Stimulated activated CD4-positive, alpha-beta T cell treated with anti-CD3 and anti-CD28 coated beads, TNF-alpha, amount 100 ng/mL, for 1 hour (primary cell): Measurements from ENCODE around the gene KSR1.

ENCODE experiments used
- DNase-seq, 3 donors: peaks; one replicate each; pipeline ENCODE4 v3.0.0-alpha.2; 2020; ENCODE audit warnings: low read depth in 3 of 3, low spot score in 1 of 3

KSR1 gene

DNA sequence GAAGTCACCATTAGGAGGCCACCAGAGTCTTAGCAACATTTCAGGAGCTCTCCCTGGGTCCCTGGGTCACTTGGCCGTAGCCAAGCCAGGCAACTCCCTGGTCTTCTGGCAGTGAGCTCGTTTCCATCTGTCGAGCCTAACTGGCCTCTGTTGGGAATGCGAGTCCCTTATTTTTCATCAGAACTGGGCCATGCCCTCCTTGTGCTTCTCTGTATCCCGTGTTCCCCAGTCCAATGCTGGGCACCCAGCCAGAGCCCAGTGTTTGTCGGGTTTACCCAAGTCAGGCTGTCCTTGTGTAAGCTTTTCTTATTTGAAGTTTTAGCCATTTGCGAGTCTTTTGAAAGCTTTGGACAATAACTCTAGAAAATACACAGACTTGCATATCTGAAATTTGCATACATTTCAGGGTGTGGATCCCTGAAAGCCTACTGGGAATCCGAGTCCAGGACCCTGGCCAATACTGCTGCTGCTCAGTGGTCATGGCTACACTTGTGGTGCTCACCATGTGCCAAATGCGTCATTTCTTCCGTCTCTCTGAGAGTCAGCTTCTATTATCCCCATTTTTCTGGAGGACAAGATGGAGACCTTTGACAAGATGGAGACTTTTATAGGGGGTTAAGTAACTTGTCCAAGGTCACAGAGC lies 93.1 kb downstream of the KSR1 start:
- DNase-seq: no peak

GRCh38 chr17:27550291-27550930 lies 94.2 kb downstream of the KSR1 start:
- no peak for DNase-seq

- DNase-seq: no peak
Observed at GRCh38 chr17:27550974-27551505, 94.8 kb downstream of the KSR1 start.

GRCh38 chr17:27551701-27552248 lies 95.5 kb downstream of the KSR1 start:
- DNase-seq: no peak

DNA sequence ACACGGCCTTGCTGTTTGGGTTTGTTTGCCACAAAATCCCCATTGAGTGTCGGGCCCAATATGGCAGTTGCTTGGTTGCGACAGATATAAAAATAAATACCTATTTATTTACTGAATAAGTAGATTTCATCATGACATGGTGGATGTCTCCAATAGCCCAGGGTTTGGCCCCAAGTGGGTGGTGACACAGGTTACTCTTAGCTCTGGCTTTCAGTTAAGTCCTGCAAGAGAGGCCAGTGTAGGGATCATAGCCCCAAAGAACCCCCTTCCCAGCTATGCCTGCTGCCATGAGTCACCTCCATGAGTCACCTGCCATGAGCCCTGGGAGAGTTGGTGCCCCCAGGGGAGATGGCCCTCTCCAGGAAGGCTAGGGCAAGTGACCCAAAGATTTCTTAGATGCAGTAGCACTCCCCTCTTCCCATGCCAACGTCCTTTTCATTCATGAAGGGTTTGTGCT lies 96.1 kb downstream of the KSR1 start:
- no peak for DNase-seq

DNA sequence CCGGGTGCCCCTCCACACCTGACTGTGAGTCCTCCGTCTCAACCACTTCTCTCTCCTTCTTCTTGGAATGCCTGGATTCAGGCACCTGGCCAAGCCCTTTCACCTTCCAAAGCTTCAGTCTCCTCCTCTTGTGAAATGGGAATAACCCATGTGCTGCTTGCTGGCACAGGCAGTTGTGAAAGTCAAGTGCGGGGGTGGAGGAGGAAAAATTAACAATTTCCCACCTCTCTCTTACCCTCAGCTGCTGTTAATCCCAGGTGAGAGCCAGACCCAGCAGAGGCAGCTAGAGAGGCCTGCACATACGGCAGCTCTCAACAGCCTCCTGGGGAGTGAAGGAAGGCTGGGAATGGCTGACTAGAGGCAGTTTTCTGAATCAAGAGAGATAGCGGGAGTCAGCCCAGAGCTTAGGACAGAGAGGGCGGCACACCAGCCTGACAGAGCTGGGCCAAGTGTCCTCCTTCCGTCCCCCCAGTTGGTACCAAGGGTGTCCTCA lies 96.8 kb downstream of the KSR1 start:
- DNase-seq: no peak

DNA sequence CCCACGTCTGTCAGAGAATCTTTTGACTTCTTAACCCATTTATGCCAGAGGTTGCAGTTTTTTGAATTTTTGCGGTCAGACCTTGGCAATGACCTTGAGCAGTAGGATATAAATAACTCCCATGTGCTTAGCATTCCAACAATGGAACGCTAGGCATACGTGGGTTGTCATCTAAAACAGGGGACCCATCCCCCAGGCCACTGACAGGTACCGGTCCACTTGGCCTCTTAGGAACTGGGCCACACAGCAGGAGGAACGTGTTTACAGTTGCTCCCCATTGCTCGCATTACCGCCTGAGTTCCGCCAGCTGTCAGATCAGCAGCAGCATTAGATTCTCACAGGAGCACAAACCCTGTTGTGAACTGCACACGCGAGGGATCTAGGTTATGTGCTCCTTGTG lies 97.9 kb downstream of the KSR1 start:
- DNase-seq: no peak

DNA sequence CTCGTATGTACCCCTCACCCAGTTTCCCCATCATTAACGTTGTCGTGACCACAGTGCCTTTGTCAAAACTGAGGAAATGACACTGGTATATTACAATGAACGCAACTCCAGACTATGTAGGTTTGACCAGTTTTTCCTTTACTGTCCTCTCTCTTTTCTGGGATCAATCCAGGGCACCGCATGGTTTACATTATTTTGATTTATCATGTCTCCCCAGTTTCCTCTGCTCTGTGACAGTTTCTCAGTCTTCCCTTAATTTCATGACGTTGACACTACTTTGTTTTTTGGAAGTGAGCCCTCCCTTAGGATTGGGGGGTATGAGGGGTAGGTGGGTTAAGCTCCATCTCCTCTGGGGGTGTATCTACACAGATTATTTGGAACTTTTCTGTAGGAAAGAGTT lies 98.7 kb downstream of the KSR1 start:
- no peak for DNase-seq

- no peak for DNase-seq
Observed at GRCh38 chr17:27555339-27555738, 99.1 kb downstream of the KSR1 start.

GRCh38 chr17:27558341-27558740 lies 102.1 kb downstream of the KSR1 start:
- no peak for DNase-seq

GRCh38 chr17:27558842-27559505 lies 102.7 kb downstream of the KSR1 start:
- no peak for DNase-seq

- DNase-seq: no peak
Observed at GRCh38 chr17:27559506-27560481, 103.5 kb downstream of the KSR1 start.

- no peak for DNase-seq
Observed at GRCh38 chr17:27560668-27561067, 104.4 kb downstream of the KSR1 start.

DNA sequence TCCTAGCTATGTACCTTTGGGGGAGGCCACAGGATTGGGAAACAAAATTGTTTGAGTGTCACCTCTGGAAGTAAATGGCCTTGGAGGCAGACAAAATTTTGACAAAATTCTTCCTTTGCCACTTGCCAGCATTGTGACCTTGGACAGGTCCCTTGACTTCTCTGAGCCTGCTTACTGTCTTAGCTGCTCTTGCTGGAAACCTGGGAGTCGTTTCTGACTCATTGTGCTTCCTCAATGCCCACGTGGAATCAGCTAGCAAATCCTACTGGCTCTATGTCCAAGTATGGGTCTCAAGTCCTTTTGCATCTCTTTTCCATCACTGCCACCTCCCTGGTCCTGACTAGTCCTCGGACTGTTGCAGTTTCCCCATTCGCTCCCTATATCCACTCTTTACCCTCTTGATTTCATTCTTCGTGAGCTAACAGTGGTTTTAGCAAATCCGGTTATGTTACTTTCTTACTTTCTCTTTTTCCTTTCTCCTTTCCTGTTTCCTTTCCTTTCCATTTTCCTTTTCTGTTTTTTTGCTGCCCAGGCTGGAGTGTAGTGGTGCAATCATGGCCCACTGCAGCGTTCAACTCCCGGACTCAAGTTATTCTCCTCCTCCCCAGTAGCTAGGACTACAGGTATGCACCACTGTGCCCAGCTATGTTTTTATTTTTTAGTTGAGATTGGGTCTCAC lies 106.7 kb downstream of the KSR1 start:
- DNase-seq: no peak

GRCh38 chr17:27563532-27563931 lies 107.3 kb downstream of the KSR1 start:
- DNase-seq: no peak

- DNase-seq: no peak
Observed at GRCh38 chr17:27564463-27564862, 108.2 kb downstream of the KSR1 start.

DNA sequence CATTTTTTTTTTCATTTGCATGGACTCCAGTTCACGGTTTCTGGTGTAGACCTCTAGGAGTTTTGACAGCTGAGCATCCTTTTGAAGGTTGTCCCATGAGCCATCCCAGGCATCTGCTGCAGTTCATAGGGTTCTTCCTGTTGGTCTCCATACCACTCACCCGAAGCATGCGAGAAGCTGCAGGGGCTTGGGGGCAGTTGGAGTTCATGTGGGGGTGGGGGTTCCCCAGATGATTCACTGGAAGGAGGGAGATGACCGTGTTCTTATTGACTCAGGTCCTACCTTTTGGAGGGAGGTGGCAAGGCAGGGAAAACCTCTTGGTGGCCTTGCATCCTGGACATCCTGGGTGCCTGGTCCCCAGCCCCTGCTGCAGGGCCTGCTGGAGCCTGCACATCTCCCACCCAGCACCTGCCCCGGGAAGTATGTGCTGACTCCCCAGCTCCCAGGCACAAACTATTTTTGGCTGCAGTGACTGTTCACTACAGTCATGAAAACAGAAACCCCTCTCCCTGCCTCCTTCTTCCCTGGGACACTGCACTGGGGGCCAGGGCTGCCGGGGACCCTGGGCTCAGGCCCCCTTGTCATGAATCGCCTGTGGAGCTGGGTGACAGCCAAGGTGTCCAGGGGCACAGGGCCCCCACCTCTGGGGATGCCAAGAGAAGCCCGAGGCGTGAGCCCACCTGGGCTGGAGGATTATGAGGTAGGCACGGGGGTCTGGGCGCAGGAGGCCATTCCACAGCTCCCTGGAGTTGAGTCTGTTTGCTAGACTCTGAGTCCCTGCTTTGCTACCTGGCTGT lies 109.8 kb downstream of the KSR1 start:
- DNase-seq: no peak

- no peak for DNase-seq
Observed at GRCh38 chr17:27566671-27567562, 110.7 kb downstream of the KSR1 start.
